Smooth muscle cell (in vitro differentiated cells): ENCODE results near the gene PTPRT. TPM values are rescaled to one million over a fixed set of nuclear protein-coding genes. Genes with fewer than 3 reads are reported as not detected.

ENCODE experiments used
- DNase-seq: peaks from one replicate; lab custom pipeline; 2025; ENCODE audit not compliant: unreplicated experiment; lab: John Stamatoyannopoulos, UW
- H2AFZ ChIP-seq: fragments of 200-600 bp; sonication (generic); 2 replicates; pipeline ENCODE4 v1.6.0; 2016; ENCODE audit warnings: antibody characterized with exemption, low read depth, mild to moderate bottlenecking
- H3F3A ChIP-seq: fragments of 200-600 bp; sonication (generic); 2 replicates; pipeline ENCODE4 v1.6.0; 2017; ENCODE audit warnings: antibody characterized with exemption, low read depth
- H3K27ac ChIP-seq: fragments of 200-600 bp; sonication (generic); 2 replicates; pipeline ENCODE4 v1.5.1; 2016; ENCODE audit warnings: low read depth, mild to moderate bottlenecking
- H3K27me3 ChIP-seq: fragments of 200-600 bp; sonication (generic); 2 replicates; pipeline ENCODE4 v1.6.1; 2016; ENCODE audit warnings: low read depth, mild to moderate bottlenecking
- H3K36me3 ChIP-seq: fragments of 200-600 bp; sonication (generic); 2 replicates; pipeline ENCODE4 v1.5.1; 2016; ENCODE audit warnings: low read depth
- H3K4me1 ChIP-seq: fragments of 200-600 bp; sonication (generic); 2 replicates; pipeline ENCODE4 v1.5.1; 2016; ENCODE audit warnings: low read depth
- H3K4me2 ChIP-seq: fragments of 200-600 bp; sonication (generic); 2 replicates; pipeline ENCODE4 v1.6.0; 2016; ENCODE audit warnings: mild to moderate bottlenecking
- H3K4me3 ChIP-seq: fragments of 200-600 bp; sonication (generic); 2 replicates; pipeline ENCODE4 v1.5.1; 2016; ENCODE audit warnings: mild to moderate bottlenecking
- H3K79me2 ChIP-seq: fragments of 200-600 bp; sonication (generic); 2 replicates; pipeline ENCODE4 v1.6.0; 2016; ENCODE audit warnings: low read depth, mild to moderate bottlenecking
- H3K9ac ChIP-seq: fragments of 200-600 bp; sonication (generic); 2 replicates; pipeline ENCODE4 v1.6.0; 2016; ENCODE audit warnings: low read depth
- H3K9me3 ChIP-seq: fragments of 200-600 bp; sonication (generic); replicated peaks from 2 replicates; pipeline ENCODE4 v1.5.1; 2016; ENCODE audit warnings: low read depth
- H4K20me1 ChIP-seq: fragments of 200-600 bp; sonication (generic); 2 replicates; pipeline ENCODE4 v1.6.0; 2016; ENCODE audit warnings: low read depth
- whole genome bisulfite sequencing: methylation state at CpG from one replicate; pipeline ENCODE4 v1.1.7; 2016; ENCODE audit warnings: low lambda C conversion rate; 5-methylcytosine and 5-hydroxymethylcytosine counted together
- polyA plus RNA-seq: library from polyadenylated mRNA; unstranded; fragments of >200 nt; fragmentation: Nextera tagmentation; extraction: Ambion mirVana; gene quantifications from 2 replicates; pipeline ENCODE4 v1.2.1, GENCODE V29; 2016
- total RNA-seq: library from RNA; depleted of rRNA; stranded (reverse); fragments of >200 nt; gene quantifications from 2 replicates; pipeline ENCODE4 v1.2.3, GENCODE V29; 2014
- TF ChIP-seq, protein P1 (sequence below): fragments of 200-600 bp; sonication (generic); IDR thresholded peaks from 2 replicates; pipeline ENCODE4 v1.5.1; 2017; ENCODE audit warnings: borderline replicate concordance, mild to moderate bottlenecking, antibody characterized with exemption; ENCODE audit not compliant: insufficient read depth, poor library complexity, severe bottlenecking

PTPRT gene
- total and polyA plus RNA-seq, 2 experiments from 2014 or later: 0.99 to 2.1 TPM

DNA sequence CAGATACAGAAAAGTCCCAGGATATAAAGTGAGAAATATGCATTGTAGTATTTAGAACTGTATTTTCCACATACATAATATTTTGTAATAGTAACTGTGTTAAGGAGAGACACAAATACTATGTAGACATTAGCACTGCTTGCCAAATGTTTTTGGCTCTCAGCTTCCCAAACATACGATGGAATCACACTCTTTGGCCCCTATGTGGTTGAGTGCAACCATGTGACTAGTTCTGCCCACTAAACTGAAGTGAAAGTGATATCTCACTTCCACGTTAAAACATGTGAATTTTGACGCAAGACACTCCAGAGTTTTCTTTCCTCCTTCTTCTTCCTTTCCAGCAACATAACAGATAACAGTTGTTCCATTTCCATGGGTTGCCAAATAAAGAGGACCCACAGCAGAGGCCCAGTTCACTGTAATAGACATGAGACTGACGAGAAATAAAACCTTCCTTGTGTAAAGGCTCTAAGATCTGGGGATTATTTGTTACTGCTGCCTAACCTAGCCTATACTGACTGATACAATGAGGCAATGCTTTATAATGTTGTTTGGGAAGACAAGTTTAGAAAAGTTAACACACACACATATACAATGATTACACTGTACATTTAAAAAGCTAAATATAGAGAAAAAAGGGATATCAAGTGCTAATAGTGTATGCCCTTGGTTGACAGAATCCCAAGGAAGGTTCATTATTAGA is 97.2 kb downstream of the PTPRT start:
- Histone ChIP-seq H3K27me3 (no peaks in the 10 kb centered on the region), H3K79me2 (no peaks in the 10 kb centered on the region), H3K4me2 (no peak overlapping the region), H3K27ac (no peak overlapping the region), H3K9me3 (no peaks in the 10 kb centered on the region), H3K4me1 (peaks cover 6% of the 10 kb centered on the region), H3K9ac (no peak overlapping the region), H4K20me1 (no peaks in the 10 kb centered on the region), H3K36me3 (no peaks in the 10 kb centered on the region), H3F3A (no peaks in the 10 kb centered on the region), H3K4me3 (no peak overlapping the region), H2AFZ (no peak overlapping the region)
- WGBS: 74% methylated on average over 4 of the region's 4 CpGs
- no peak for DNase-seq
- TF ChIP-seq, protein P1, sequence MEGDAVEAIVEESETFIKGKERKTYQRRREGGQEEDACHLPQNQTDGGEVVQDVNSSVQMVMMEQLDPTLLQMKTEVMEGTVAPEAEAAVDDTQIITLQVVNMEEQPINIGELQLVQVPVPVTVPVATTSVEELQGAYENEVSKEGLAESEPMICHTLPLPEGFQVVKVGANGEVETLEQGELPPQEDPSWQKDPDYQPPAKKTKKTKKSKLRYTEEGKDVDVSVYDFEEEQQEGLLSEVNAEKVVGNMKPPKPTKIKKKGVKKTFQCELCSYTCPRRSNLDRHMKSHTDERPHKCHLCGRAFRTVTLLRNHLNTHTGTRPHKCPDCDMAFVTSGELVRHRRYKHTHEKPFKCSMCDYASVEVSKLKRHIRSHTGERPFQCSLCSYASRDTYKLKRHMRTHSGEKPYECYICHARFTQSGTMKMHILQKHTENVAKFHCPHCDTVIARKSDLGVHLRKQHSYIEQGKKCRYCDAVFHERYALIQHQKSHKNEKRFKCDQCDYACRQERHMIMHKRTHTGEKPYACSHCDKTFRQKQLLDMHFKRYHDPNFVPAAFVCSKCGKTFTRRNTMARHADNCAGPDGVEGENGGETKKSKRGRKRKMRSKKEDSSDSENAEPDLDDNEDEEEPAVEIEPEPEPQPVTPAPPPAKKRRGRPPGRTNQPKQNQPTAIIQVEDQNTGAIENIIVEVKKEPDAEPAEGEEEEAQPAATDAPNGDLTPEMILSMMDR: no peak

DNA sequence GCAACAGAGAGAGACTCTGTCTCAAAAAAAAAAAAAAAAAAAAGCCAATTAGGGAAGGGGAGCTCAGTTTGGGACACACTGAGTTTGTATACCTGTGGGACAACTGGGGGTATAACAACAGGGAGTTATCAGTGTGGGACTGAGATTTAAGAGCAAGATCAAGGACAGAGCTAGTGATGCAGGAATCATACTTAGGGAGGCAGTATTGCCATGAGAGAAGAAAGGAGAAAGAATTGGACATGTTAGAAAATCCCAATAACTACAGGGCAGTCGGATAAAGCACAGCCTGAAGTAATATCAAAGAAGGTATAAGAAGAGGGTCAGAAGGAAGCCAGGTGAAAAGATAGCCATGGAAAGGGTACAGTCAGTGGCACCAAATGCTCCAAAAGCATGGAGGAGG is 121.2 kb downstream of the PTPRT start:
- Histone ChIP-seq H3K4me2 (no peak overlapping the region), H3K4me1 (no peaks in the 10 kb centered on the region), H3K9ac (no peak overlapping the region), H3K36me3 (no peaks in the 10 kb centered on the region), H3F3A (no peaks in the 10 kb centered on the region), H3K27ac (no peak overlapping the region), H3K79me2 (no peaks in the 10 kb centered on the region), H2AFZ (no peak overlapping the region), H3K4me3 (no peak overlapping the region), H3K27me3 (no peaks in the 10 kb centered on the region), H4K20me1 (no peaks in the 10 kb centered on the region), H3K9me3 (no peaks in the 10 kb centered on the region)
- 90% methylated on average over 1 of the region's 1 CpG for WGBS
- DNase-seq: no peak
- TF ChIP-seq, protein P1: no peak

GRCh38 chr20:43066125-43066524 is 123.6 kb downstream of the PTPRT start:
- Histone ChIP-seq H3K4me3 (no peak overlapping the region), H3K79me2 (no peaks in the 10 kb centered on the region), H3K9me3 (no peaks in the 10 kb centered on the region), H3K9ac (no peak overlapping the region), H3K4me1 (no peaks in the 10 kb centered on the region), H4K20me1 (no peaks in the 10 kb centered on the region), H3K36me3 (no peaks in the 10 kb centered on the region), H3K27me3 (no peaks in the 10 kb centered on the region), H2AFZ (no peak overlapping the region), H3F3A (no peaks in the 10 kb centered on the region), H3K4me2 (no peak overlapping the region), H3K27ac (no peak overlapping the region)
- TF ChIP-seq, protein P1: no peak
- no peak for DNase-seq
- WGBS: 75% methylated on average over 6 of the region's 6 CpGs

DNA sequence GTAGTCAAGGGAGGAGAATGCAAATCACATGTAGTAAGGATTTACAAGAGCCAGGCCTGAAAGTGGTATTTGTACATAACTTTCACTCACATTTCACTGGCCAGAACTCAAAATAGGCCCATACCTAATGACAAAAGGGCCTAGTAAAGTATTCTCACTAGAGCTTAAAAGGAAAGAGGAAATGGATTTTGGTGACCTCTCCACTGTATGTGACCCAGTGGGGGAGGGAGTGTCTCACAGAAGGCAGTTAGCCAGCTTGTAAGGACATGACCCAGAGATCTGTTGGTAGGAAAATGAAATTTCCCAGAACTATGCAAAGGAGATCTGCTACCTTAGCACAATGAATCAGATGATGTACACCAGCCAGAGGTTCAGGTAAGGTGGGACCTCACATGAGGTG is 124.4 kb downstream of the PTPRT start:
- TF ChIP-seq, protein P1: no peak
- Histone ChIP-seq H3K27ac (no peak overlapping the region), H3K4me3 (no peak overlapping the region), H3K9me3 (no peaks in the 10 kb centered on the region), H2AFZ (no peak overlapping the region), H4K20me1 (no peaks in the 10 kb centered on the region), H3K36me3 (no peaks in the 10 kb centered on the region), H3K4me2 (no peak overlapping the region), H3K4me1 (no peaks in the 10 kb centered on the region), H3K9ac (no peak overlapping the region), H3K27me3 (no peaks in the 10 kb centered on the region), H3K79me2 (no peaks in the 10 kb centered on the region), H3F3A (no peaks in the 10 kb centered on the region)
- no peak for DNase-seq
